GM19397 (cell line): ENCODE results near the gene PON1.

Source experiments
- ATAC-seq: cut with Tn5 transposase; IDR thresholded peaks from one replicate; pipeline ENCODE4 v1.9.1; 2021; ENCODE audit warnings: mild to moderate bottlenecking, moderate library complexity; ENCODE audit not compliant: unreplicated experiment

PON1 gene

DNA sequence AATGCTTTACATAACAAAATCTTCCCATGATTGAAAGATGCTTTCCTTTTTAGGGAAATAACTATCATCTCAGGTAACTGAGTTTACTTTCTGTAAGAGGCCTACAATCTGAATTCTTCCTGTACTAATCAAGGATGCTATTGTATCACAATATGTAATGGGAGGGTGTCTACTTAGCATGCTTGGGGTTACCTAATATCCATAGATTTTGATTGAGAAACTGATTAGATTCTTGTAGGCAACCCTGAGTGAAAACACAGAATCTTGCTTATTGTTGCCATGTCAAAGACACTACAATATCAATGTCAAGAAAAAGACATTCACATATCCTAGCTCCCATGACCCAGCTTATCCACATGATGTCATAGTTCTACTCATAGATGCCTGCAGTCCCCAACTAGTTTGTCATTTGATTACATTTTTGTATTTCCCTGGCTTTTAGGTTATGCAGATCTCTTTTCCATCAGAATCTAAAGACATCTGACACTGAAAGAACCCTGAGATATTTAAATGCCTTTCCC, 62.4 kb downstream of the PON1 start:
- ATAC-seq: no peak

DNA sequence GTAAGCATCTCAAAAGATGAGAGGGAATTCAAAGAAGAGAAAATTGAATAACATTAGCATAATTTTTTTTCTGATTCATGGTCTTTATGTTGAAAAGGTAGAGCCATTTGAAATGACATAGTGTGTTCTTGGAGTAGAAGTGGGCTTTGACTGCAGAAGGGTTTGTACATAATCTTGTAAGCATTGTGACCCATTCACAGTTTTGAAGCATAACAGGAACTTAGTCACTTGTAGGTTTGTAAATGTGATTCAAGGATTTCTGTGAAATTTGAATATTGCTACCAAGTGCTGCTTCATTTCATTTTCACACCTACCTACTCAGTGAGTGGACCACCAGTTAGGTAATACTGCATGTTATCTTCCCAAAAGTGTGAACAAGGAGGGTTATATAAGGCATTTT, 68.6 kb downstream of the PON1 start:
- ATAC-seq: no peak

DNA sequence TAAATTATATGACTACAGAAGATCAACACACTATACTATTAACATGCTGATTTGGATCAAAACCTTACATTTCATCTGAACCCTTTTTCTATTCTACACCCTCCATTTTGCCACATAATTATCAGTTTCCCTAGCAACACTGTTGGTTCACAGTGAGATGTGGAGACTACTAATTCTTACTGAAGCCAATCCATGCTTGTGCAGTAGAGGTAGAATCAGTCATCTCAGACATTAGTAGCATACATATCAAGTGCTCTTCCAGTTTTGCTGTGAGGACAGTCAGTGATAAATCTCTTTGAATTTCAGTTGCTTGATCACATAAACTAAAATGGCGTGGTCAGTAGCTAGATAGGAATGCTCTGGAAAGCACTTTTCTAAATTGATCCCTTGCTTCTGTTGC, 70.3 kb downstream of the PON1 start:
- no peak for ATAC-seq

- ATAC-seq: no peak
Measured at GRCh38 chr7:95251966-95252365, 72.4 kb downstream of the PON1 start.

- no peak for ATAC-seq
Measured at GRCh38 chr7:95250571-95250970, 73.8 kb downstream of the PON1 start.
